K562 (cell line): Measurements from ENCODE around the gene CPLANE2. TPM values are rescaled to one million over a fixed set of nuclear protein-coding genes. Genes with fewer than 3 reads are reported as not detected.

Experiments
- ATAC-seq: fragments of 200-7000 bp; cut with Tn5 transposase; 3 replicates; pipeline ENCODE4 v1.9.1; 2020; ENCODE audit warnings: moderate library complexity
- BruUV-seq: library from RNA; stranded (reverse); fragments of 400-500 nt; replicated peaks from 2 replicates; lab custom pipeline; 2021; lab: Mats Ljungman, UMichigan
- CTCF ChIA-PET: fragments of 300-600 bp; formaldehyde crosslinking; extraction: SDS; loops from one replicate; lab custom pipeline; 2021; ENCODE audit warnings: low intra/inter-chr PET ratio; lab: Yijun Ruan, JAX
- POLR2A ChIA-PET: fragments of 300-600, 350-650 bp; sonication (Branson Sonifier 250); formaldehyde crosslinking; extraction: SDS; loops from one replicate; lab custom pipeline; 2021; ENCODE audit warnings: antibody characterized with exemption, inconsistent platforms; lab: Yijun Ruan, JAX
- DNase-seq, 4 experiments: peaks; one replicate each; pipeline versions ENCODE4 v3.0.0 to v3.0.0-alpha.2; 2011 to 2018; ENCODE audit warnings: low spot score in 3 of 4, mixed read lengths in 3 of 4; ENCODE audit errors: extremely low read depth in 1 of 4
- FAIRE-seq: peaks from 2 replicates; lab custom pipeline; 2011; peaks lifted over from hg19 to GRCh38; lab: Jason Lieb, UNC
- H2AFZ ChIP-seq: 2 replicates; pipeline ENCODE4 v1.6.0; 2011; ENCODE audit warnings: low read depth, low read length, control low read depth, inconsistent platforms
- H3K27ac ChIP-seq: fragments of 200-600 bp; 3 replicates; pipeline ENCODE4 v1.8.0; 2011; ENCODE audit warnings: low read depth, mild to moderate bottlenecking, control low read depth, inconsistent platforms, low read length, moderate library complexity, mixed read lengths; ENCODE audit errors: extremely low read depth
- H3K27me3 ChIP-seq, 2 experiments: fragments of 300-600 bp in 1 of 2; 2 replicates in 1 of 2; 3 replicates in 1 of 2; pipeline versions ENCODE4 v1.6.0 to v1.8.0; 2011; ENCODE audit warnings: inconsistent platforms in 2 of 2, low read length in 2 of 2, mild to moderate bottlenecking in 1 of 2, mixed read lengths in 1 of 2, moderate library complexity in 1 of 2; ENCODE audit not compliant: control insufficient read depth in 2 of 2, insufficient read depth in 2 of 2
- H3K36me3 ChIP-seq: fragments of 300-600 bp; 3 replicates; pipeline ENCODE4 v1.8.0; 2011; ENCODE audit warnings: mild to moderate bottlenecking, low read length, inconsistent platforms; ENCODE audit not compliant: control insufficient read depth, insufficient read depth
- H3K4me1 ChIP-seq, 2 experiments: fragments of 200-600 bp in 1 of 2; replicated peaks in 1 of 2; 2 replicates in 1 of 2; 3 replicates in 1 of 2; pipeline versions ENCODE4 v1.5.1 to v1.8.0; 2011; ENCODE audit warnings: inconsistent platforms in 2 of 2, low read length in 2 of 2, mild to moderate bottlenecking in 1 of 2, mixed read lengths in 1 of 2, moderate library complexity in 1 of 2; ENCODE audit not compliant: control insufficient read depth in 2 of 2, insufficient read depth in 2 of 2
- H3K4me2 ChIP-seq: 2 replicates; pipeline ENCODE4 v1.6.1; 2011; ENCODE audit warnings: low read length, control low read depth, inconsistent platforms, mixed read lengths; ENCODE audit not compliant: insufficient read depth
- H3K4me3 ChIP-seq: fragments of 200-600 bp; sonication (generic), shearing (Covaris generic); 2 replicates; pipeline ENCODE4 v1.5.1; 2016; ENCODE audit warnings: control low read depth, inconsistent platforms
- H3K79me2 ChIP-seq: fragments of 200-600 bp; 3 replicates; pipeline ENCODE4 v1.8.0; 2011; ENCODE audit warnings: low read length, inconsistent platforms; ENCODE audit not compliant: control insufficient read depth, insufficient read depth
- H3K9ac ChIP-seq, 2 experiments: 2 replicates each; pipeline versions ENCODE4 v1.6.0 to v1.6.1; 2011; ENCODE audit warnings: low read depth in 2 of 2, low read length in 2 of 2, control low read depth in 1 of 2, inconsistent platforms in 1 of 2, mild to moderate bottlenecking in 1 of 2, mixed read lengths in 1 of 2; ENCODE audit not compliant: insufficient read depth in 1 of 2
- H3K9me1 ChIP-seq: one replicate; pipeline ENCODE4 v1.6.0; 2011; ENCODE audit warnings: inconsistent platforms, mild to moderate bottlenecking, low read length, moderate library complexity; ENCODE audit not compliant: control insufficient read depth, insufficient read depth
- H3K9me3 ChIP-seq: replicated peaks from 2 replicates; pipeline ENCODE4 v1.5.1; 2011; ENCODE audit warnings: low read depth, low read length, inconsistent platforms; ENCODE audit not compliant: control insufficient read depth, insufficient read depth
- H4K20me1 ChIP-seq: replicated peaks from 2 replicates; pipeline ENCODE4 v1.6.1; 2011; ENCODE audit warnings: low read length, inconsistent platforms, mixed read lengths; ENCODE audit not compliant: control insufficient read depth, insufficient read depth
- ATF4 ChIP-seq: fragments of 450-650 bp; formaldehyde crosslinking; IDR thresholded peaks from 2 replicates; pipeline ENCODE4 v1.4.0; 2022; ENCODE audit warnings: mild to moderate bottlenecking, moderate library complexity
- ATF7 ChIP-seq: fragments of 450-650 bp; IDR thresholded peaks from 2 replicates; pipeline ENCODE4 v1.7.1; 2014; ENCODE audit warnings: mild to moderate bottlenecking, moderate library complexity
- CXXC5 ChIP-seq: fragments of 250-450 bp; sonication (Bioruptor Pico); IDR thresholded peaks from 2 replicates; pipeline ENCODE4 v1.8.0; 2022; ENCODE audit warnings: inconsistent platforms, mild to moderate bottlenecking, moderate library complexity
- DACH1 ChIP-seq: fragments of 450-650 bp; IDR thresholded peaks from 2 replicates; pipeline ENCODE4 v1.6.1; 2018; ENCODE audit not compliant: partially characterized antibody
- E2F6 ChIP-seq, 2 experiments: IDR thresholded peaks; 2 replicates each; pipeline ENCODE4 v1.6.1; 2011; ENCODE audit warnings: borderline replicate concordance in 1 of 2, control low read depth in 1 of 2, low read depth in 1 of 2, low read length in 1 of 2, mild to moderate bottlenecking in 1 of 2, mixed read lengths in 1 of 2, moderate library complexity in 1 of 2; ENCODE audit not compliant: insufficient read depth in 1 of 2, insufficient read length in 1 of 2, poor library complexity in 1 of 2, severe bottlenecking in 1 of 2; ENCODE audit errors: extremely low read depth in 1 of 2
- FOXK2 ChIP-seq, 2 experiments: fragments of 450-650 bp; IDR thresholded peaks in 1 of 2; conservative IDR thresholded peaks in 1 of 2; 2 replicates each; pipeline ENCODE4 v1.6.1; 2016; ENCODE audit warnings: low read depth in 2 of 2, mild to moderate bottlenecking in 1 of 2
- HNRNPK ChIP-seq: fragments of 200-400 bp; formaldehyde crosslinking; IDR thresholded peaks from one replicate; pipeline ENCODE4 v1.6.1; 2018; ENCODE audit warnings: mild to moderate bottlenecking, low read depth, low read length; ENCODE audit not compliant: poor library complexity, severe bottlenecking
- NBN ChIP-seq: fragments of 450-650 bp; IDR thresholded peaks from 2 replicates; pipeline ENCODE4 v1.6.1; 2016; ENCODE audit warnings: low read depth, mild to moderate bottlenecking
- NEUROD1 ChIP-seq: fragments of 150-350 bp; IDR thresholded peaks from 2 replicates; pipeline ENCODE4 v1.6.1; 2014; ENCODE audit warnings: borderline replicate concordance, low read length, low read depth; ENCODE audit not compliant: partially characterized antibody
- NR1H2 ChIP-seq: sonication (generic); formaldehyde crosslinking; IDR thresholded peaks from 2 replicates; pipeline ENCODE4 v1.4.0; 2020; ENCODE audit warnings: mild to moderate bottlenecking, missing genetic modification reagents
- OTX1 ChIP-seq: fragments of 450-650 bp; formaldehyde crosslinking; IDR thresholded peaks from 2 replicates; pipeline ENCODE4 v1.4.0; 2022; ENCODE audit warnings: mild to moderate bottlenecking
- PRPF4 ChIP-seq: fragments of 200-400 bp; formaldehyde crosslinking; IDR thresholded peaks from one replicate; pipeline ENCODE4 v1.6.1; 2017; ENCODE audit warnings: low read length, low read depth, mild to moderate bottlenecking; ENCODE audit not compliant: insufficient read depth, poor library complexity, severe bottlenecking
- RCOR1 ChIP-seq, 2 experiments: IDR thresholded peaks; 2 replicates each; pipeline ENCODE4 v1.6.1; 2012; ENCODE audit warnings: low read depth in 2 of 2, low read length in 2 of 2, borderline replicate concordance in 1 of 2, improper control_type of control experiment in 1 of 2
- RNF2 ChIP-seq: sonication (generic); IDR thresholded peaks from 2 replicates; pipeline ENCODE4 v1.6.1; 2016
- SMC3 ChIP-seq: conservative IDR thresholded peaks from 2 replicates; pipeline ENCODE4 v1.6.1; 2011; ENCODE audit warnings: low read depth, low read length, improper control_type of control experiment; ENCODE audit not compliant: insufficient read depth
- SP1 ChIP-seq: sonication (generic); formaldehyde crosslinking; IDR thresholded peaks from 2 replicates; pipeline ENCODE4 v1.8.1; 2022; ENCODE audit warnings: mild to moderate bottlenecking, missing genetic modification reagents
- TBP ChIP-seq: optimal IDR thresholded peaks from 2 replicates; pipeline ENCODE3; 2011; ENCODE audit warnings: low read depth, low read length, improper control_type of control experiment
- ZFP1 ChIP-seq: fragments of 450-650 bp; formaldehyde crosslinking; IDR thresholded peaks from 2 replicates; pipeline ENCODE4 v1.4.0; 2020; ENCODE audit warnings: mild to moderate bottlenecking, mixed read lengths
- ZNF12 ChIP-seq: sonication (generic); formaldehyde crosslinking; IDR thresholded peaks from 2 replicates; pipeline ENCODE4 v1.4.0; 2020; ENCODE audit warnings: mild to moderate bottlenecking, missing genetic modification reagents
- WGBS: fragments of 100-300 bp; shearing (Covaris generic); methylation state at CpG from one replicate; pipeline ENCODE4 v1.1.6; 2016; ENCODE audit warnings: low coverage, mixed read lengths; ENCODE audit not compliant: insufficient coverage; ENCODE audit errors: missing lambda C conversion rate; 5-methylcytosine and 5-hydroxymethylcytosine counted together
- in situ Hi-C: fragments of 300-500 bp; cut with MboI; formaldehyde crosslinking; loops from 4 replicates; pipeline ENCODE4 v1.15.0; 2018; ENCODE audit warnings: inconsistent platforms, mixed read lengths
- intact Hi-C: fragments of 100-400 bp; cut with micrococcal nuclease; formaldehyde crosslinking; loops from 2 replicates; pipeline ENCODE4 v1.14.2; 2022
- polyA plus RNA-seq, 8 experiments: library from polyadenylated mRNA; depleted of rRNA in 4 of 8; stranded (reverse) in 5 of 8; unstranded in 3 of 8; fragments of >200 nt; fragmentation: Nextera tagmentation in 2 of 8; fragmentation: Illumina TruSeq in 1 of 8; extraction: Ambion mirVana in 2 of 8; extraction: Trizol in 1 of 8; gene quantifications; 2 replicates each; pipeline versions ENCODE4 v1.2.1 to v1.2.3, GENCODE V29; 2011 to 2014; ENCODE audit warnings: inconsistent platforms in 1 of 8, missing spikeins in 1 of 8
- total RNA-seq, 7 experiments: library from RNA; depleted of rRNA in 6 of 7; stranded (reverse); fragments of >200 nt in 6 of 7; fragmentation: Illumina TruSeq in 2 of 7; extraction: Trizol in 2 of 7; gene quantifications; 2 replicates each; pipeline versions ENCODE4 v1.2.1 to v1.2.3, GENCODE V29; 2011 to 2021; ENCODE audit warnings: low replicate concordance in 1 of 7

CPLANE2 gene
- total and polyA plus RNA-seq, 9 of the 15 experiments (the other 6 are each of a cell fraction or from before 2014, with no cell fraction given) = 0.17 to 20.9 (median 8.1) TPM

- no peaks in the 10 kb centered on the region for H3K9me3 ChIP-seq
- peak overlapping the region; percentile 97 for H3K4me2 ChIP-seq
- POLR2A ChIA-PET = interaction anchor here (0.5 to 3.7 kb wide), 23 partner anchors 10 to 307 kb away, joined by 3 to 21 read pairs (median 3); partner anchors contain the start of genes CPLANE2 and FAM131C
- DNase-seq (peak; percentile 96 to 100 (median 96)), ATAC-seq (peak; percentile 94), FAIRE-seq (peak; percentile 95)
- intact Hi-C loops (loop anchor here (1.0 to 2.0 kb wide), 2 partner anchors 30 to 38 kb away; partner anchors contain the start of gene CPLANE2), in situ Hi-C loops (no loop called here)
- under 1% methylated on average over 67 of the region's 87 CpGs for WGBS
- H2AFZ ChIP-seq = peak overlapping the region; percentile 91
- no peaks in the 10 kb centered on the region for H3K36me3 ChIP-seq
- BruUV-seq = no TSS peak
- H3K27ac ChIP-seq = peak overlapping the region; percentile 97
- no peaks in the 10 kb centered on the region for H3K27me3 ChIP-seq
- peak overlapping the region; percentile 54 for H3K4me3 ChIP-seq
- H3K4me1 ChIP-seq = peaks cover 26 to 53% of the 10 kb centered on the region in 2 experiments
- peak overlapping the region; percentile 96 to 97 for H3K9ac ChIP-seq
- H3K79me2 ChIP-seq = peaks cover 8% of the 10 kb centered on the region; the same call in 2 of the 3 replicates
- no peaks in the 10 kb centered on the region for H4K20me1 ChIP-seq
- CTCF ChIA-PET = interaction anchor here (0.8 to 2.7 kb wide), 2 partner anchors 38 to 156 kb away, joined by 3 to 13 read pairs; no protein-coding TSS in a partner anchor
- H3K9me1 ChIP-seq = no peaks in the 10 kb centered on the region
- peak; percentile 95 for TF ChIP-seq OTX1 (CRISPR knock-in tag)
- 0 out of 2 replicates have a peak, but pooled peaks have one; percentile 8 for TF ChIP-seq SMC3
- TF ChIP-seq CXXC5 = peak; percentile 96
- peak; percentile 80 for TF ChIP-seq PRPF4
- TF ChIP-seq ATF4 (CRISPR knock-in tag) = peak; percentile 16; the same call in 1 of the 2 replicates
- peak; percentile 44; the same call in 1 of the 2 replicates for TF ChIP-seq ZFP1 (CRISPR knock-in tag)
- TF ChIP-seq E2F6 (IDR thresholded peaks at IDR 0.05; ENCODE audit: borderline replicate concordance in 1 of 2, extremely low read depth in 1 of 2, insufficient read depth in 1 of 2, insufficient read length in 1 of 2, low read depth in 1 of 2, low read length in 1 of 2, poor library complexity in 1 of 2, severe bottlenecking in 1 of 2) = peak; percentile 65 to 66
- peak; percentile 69; the same call in 1 of the 2 replicates for TF ChIP-seq ATF7
- TF ChIP-seq TBP = peak; percentile 95
- peak; percentile 66 to 71; a peak in 3 of 4 replicates for TF ChIP-seq FOXK2 (conservative IDR thresholded peaks at IDR 0.05 in 1 of 2, IDR thresholded peaks at IDR 0.05 in 1 of 2; ENCODE audit: low read depth in 2 of 2)
- peak; percentile 36 for TF ChIP-seq NEUROD1
- TF ChIP-seq DACH1 = peak; percentile 29
- TF ChIP-seq NBN = peak; percentile 83
- TF ChIP-seq NR1H2 (CRISPR knock-in tag) = peak; percentile 73; the same call in 1 of the 2 replicates
- peak; percentile 77 for TF ChIP-seq RNF2
- peak; percentile 86 for TF ChIP-seq SP1 (CRISPR knock-in tag)
- peak; percentile 92 for TF ChIP-seq HNRNPK
- peak in 1 of 2 experiments; percentile 47; a peak in 3 of 4 replicates for TF ChIP-seq RCOR1 (IDR thresholded peaks at IDR 0.05; ENCODE audit: borderline replicate concordance in 1 of 2, low read depth in 2 of 2, low read length in 2 of 2)
- TF ChIP-seq ZNF12 (CRISPR knock-in tag) = peak; percentile 75; the same call in 1 of the 2 replicates
Observed at GRCh38 chr1:16206547-16207317, 30.3 kb downstream of the CPLANE2 start.
